ENCODE data around the gene SRSF2.
A peak's percentile ranks its signal among the peaks of the same experiment; 100 is the strongest.
"Not testable (repeated sequence)": the region's sequence is repeated elsewhere in the genome, so short reads cannot be mapped to it uniquely, and the experiment has no call there.

Gene SRSF2

DNA sequence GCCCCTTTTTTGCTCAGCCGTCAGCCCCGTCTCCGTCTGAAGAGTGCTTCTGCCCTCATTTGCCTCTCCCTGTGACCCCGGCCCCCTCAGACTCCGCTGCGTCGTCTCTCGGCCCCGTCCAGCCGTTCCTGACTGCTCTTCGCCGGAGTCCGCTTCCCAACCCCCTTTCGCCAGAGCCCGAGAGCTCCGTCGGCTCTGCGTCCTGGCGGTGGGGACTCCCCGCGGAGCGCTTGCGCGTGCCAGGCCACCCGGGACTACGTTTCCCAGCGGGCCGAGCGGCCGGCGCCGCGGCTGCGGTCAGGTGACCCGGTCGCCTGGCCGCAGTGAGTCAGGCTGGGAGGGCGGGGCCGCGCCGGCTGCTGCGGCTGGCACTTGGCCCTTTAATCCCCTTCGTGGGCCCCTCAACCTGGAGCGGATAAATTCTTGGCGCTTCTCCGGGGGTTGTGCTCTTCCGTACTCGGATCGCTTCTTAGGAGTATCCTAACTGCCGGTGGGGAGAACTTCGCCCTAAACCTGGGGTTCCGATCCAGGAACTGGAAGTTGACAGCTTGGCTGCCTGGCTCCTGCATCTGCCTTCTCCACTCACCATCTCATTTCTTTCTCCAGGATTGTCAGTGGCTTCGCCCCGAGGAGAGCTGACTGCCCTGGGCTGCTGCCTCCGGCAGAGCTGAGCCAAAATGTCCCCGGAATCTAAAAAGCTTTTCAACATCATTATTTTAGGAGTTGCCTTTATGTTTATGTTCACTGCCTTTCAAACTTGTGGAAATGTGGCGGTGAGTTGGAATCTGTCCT, 741 bp upstream of the SRSF2 start, which contains the start of gene MFSD11:
MFSD11 (plus strand) TSS at position 444 of the 792 bp plus-strand sequence; CDS start at position 678, 234 bp downstream.
- peak; percentile 95 for DNase-seq

DNA sequence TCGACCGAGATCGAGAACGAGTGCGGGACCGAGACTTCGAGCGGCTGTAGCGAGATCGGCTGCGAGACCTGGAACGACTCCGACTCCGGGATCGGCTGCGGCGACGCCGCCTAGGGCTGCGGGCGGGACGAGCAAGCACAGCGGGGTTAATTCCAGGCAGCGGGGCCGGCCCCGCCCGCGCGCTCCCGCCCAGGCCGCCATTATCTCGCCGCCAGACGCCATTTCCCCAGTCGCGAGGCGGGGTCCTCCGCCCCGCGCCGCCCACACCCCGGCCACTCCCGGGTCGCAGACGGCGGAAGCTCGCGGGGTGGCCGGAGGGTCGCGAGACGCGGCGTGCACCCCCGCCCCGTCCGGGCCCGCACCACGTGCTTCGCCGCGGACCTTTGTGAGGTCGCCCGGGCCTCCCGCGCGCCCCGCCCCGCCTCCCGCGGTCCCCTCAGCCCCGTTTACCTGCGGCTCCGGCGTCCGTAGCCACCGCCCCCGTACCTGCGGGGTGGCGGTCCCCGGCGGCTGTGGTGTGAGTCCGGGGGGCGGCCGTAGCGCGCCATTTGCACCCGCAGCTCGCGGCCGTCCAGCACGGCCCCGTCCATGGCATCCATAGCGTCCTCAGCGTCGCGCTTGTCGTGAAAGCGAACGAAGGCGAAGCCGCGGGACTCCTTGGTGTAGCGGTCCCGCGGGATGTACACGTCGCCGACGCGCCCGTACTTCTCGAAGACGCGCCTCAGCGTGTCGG, 616 bp downstream of the SRSF2 start:
- DNase-seq: peak; percentile 77

DNA sequence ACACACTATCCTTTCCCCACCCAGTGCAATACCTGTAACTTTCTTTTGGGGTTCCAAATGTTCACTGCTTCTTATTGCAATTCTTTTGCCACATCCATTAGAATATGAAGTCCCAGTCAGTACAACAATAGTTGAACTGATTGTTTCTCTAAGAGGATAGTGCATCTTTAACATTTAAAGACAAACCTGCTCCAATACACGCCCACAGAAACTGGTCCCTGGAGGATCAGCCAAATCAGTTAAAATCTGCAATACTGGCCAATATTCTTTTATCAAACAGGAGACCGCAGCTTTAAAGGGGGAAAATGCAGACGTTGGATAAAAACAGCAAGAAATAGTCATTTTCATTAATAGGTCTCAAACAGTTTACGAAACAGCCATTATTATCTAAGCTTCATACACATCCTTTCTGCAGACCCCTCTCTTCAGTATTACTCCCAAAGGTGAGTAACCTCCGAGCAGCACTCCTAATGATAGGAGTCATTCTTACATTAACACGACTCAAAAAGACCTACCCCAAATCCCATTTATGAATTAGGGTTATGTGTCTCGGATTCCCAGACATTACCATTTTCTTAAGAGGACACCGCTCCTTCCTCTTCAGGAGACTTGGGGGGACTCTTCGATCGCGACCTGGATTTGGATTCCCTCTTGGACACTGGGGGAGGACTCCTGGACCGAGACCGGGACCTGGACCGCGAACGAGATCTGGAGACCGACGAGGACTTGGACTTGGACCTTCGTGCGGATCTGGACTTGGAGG, 1.4 kb downstream of the SRSF2 start:
- no peak for DNase-seq

DNA sequence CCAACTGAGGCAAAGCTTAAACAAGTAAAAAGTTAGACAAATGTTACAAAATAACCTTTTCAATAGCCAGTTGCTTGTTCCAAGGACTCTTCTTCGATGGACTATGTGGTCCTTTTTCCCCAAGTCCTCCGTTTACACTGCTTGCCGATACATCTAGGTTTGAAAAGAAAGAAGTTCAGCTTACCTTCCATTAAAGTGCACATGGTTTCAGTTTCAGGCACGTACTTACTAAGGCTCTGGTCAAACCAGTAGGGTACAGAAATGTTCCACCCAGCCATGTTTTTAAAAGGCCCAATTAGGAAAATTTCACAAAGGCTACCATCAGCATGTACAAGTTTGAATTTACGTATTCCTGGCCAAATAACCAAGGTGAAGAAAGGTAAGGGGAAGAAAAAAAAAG, 2.1 kb downstream of the SRSF2 start:
- DNase-seq: no peak

DNA sequence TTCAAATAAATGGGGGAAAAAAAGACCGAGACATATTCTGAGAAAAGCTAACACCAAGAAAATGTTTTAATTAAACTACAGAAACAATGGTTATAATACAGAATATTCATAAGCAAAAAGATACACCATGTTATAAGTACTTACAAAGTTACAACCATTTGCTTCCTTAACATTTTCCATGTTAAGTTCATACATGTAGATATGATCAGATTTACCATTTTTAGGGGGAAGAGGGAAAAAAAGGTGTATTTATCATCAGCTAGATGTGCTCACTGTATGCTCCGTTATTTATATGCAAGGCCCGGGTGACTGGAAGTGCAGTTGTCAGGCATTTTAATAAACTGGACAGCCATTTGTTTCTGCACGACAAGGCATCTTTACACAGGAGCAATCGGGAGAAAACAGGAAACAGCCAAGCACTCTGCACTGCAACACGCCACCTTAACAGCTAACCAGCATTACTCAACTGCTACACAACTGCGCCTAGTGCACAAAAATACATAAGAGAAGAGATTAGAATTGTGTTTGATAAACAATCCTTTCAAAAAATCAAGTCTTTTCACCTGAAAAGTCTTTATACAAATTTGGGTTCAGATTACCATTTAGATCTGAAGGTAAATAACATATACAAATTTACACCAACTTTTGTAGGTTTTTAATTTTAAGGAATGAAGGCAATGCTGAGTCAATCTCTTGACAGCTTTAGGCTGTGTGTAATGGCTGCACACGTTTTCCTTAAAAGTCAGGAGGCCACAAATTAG, 2.9 kb downstream of the SRSF2 start:
- DNase-seq: no peak

DNA sequence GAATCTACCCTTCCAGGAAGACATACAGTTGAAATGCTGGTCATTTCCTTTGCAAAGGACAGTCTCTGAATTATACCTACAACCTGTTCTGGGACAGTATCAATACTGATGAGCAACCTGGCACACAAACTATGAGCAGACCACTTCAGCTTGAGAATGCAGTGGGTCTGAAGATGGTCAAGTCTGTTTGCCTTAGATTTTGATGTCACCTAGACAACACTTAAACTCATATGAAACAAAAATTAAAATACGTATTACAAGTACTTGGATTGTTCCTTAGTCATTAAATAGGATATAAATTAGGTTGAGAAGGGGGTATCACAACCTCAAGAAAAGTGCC, 3.5 kb downstream of the SRSF2 start:
- DNase-seq: no peak

DNA sequence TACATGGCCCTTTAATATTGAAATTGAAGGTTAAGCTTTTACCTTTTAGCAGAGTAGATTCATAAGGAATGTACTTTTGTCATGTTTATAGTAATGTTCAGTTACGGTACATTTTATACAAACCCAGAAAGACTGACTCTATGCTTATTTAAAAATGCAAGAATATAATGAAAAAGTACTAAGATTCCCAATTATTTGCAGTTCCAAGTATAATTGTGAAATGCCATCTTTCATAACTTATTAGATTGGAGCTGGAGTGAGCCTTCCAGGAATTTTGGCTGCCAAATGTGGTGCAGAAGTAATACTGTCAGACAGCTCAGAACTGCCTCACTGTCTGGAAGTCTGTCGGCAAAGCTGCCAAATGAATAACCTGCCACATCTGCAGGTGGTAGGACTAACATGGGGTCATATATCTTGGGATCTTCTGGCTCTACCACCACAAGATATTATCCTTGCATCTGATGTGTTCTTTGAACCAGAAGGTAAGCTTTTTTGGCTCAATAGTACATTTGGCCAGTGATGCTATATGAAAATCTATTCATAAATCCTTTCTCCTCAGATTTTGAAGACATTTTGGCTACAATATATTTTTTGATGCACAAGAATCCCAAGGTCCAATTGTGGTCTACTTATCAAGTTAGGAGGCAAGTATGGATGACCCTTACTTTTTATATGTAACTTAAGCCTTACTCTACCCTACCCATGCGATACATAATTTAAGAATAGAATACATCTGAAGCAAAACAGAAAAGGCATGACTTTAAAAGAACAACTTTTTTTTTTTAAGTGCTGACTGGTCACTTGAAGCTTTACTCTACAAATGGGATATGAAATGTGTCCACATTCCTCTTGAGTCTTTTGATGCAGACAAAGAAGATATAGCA, 4.2 kb downstream of the SRSF2 start:
- DNase-seq: no peak

DNA sequence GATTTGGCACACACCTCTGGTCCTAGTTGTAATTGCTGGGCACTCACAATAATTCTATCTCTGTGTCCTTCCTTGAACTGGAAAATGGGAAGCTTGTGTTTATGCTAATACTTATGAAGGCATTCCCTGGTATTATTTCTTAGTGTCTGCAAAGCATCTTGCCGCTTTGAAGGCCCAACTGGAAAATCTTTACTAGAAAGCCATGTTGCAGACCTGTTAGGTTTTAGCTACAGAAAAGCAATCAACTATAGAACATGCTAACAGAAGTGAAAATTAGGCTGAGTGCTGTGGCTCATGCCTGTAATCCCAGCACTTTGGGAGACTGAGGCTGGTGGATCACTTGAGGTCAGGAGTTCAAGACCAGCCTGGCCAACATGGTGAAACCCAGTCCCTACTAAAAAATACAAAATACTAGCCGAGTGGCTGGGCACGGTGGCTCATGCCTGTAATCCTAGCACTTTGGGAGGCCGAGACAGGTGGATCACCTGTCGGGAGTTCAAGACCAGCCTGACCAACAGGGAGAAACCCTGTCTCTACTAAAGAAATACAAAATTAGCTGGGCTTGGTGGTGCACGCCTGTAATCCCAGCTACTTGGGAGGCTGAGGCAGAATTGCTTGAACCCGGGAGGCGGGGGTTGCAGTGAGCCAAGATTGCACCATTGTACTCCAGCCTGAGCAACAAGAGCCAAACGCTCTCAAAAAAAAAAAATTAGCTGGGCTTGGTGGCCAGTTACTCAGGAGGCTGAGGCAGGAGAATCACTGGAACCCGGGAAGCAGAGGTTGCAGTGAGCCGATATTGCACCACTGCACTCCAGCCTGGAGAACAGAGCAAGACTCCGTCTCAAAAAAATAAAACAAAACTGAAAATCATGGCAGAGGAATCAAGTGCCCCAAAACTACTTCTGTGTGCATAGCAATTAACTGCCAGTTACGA, 5.1 kb downstream of the SRSF2 start:
- not testable (repeated sequence) for DNase-seq

DNA sequence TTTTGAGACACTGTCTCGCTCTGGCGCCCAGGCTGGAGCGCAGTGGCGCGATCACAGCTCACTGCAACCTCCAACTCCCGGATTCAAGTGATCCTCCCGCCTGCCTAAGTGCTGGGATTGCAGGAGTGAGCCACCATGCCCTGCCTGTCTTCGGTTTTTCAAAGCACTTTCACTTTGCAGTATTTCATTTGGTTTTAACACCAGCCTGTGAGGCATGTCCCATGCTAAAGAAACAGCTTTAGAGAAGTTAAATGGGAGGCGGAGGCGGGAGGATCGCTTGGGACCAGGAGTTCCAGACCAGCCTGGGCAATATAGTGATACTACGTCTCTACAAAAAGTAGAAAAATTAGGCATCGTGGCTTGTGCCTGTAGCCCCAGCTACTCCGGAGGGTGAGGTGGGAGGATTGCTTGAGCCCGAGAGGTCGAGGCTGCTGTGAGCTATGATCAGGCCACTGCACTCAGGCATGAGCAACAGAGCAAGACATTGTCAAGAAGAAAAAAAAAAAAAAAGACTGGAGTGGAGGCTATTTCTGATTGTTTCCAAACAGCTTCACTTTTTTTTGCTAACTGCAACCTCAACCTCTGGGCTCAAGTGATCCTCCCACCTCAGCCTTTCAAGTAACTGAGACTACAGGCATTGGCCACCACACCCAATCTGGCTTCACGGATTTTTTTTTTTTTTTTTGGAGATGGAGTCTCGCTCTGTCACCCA, 9.2 kb downstream of the SRSF2 start:
- DNase-seq: no peak

GRCh38 chr17:76726776-76727718, 10.1 kb downstream of the SRSF2 start, which contains the start of gene METTL23:
Gene METTL23, plus strand, starts transcription at chr17:76726839. Its CDS starts 2,872 bp downstream, at chr17:76729711.
- DNase-seq: peak; percentile 92

- DNase-seq: no peak
Observed at GRCh38 chr17:76726231-76726775, 10.8 kb downstream of the SRSF2 start, which contains the start of gene JMJD6. Gene JMJD6, minus strand, starts transcription at chr17:76726606. Its CDS starts 131 bp downstream, at chr17:76726475.

DNA sequence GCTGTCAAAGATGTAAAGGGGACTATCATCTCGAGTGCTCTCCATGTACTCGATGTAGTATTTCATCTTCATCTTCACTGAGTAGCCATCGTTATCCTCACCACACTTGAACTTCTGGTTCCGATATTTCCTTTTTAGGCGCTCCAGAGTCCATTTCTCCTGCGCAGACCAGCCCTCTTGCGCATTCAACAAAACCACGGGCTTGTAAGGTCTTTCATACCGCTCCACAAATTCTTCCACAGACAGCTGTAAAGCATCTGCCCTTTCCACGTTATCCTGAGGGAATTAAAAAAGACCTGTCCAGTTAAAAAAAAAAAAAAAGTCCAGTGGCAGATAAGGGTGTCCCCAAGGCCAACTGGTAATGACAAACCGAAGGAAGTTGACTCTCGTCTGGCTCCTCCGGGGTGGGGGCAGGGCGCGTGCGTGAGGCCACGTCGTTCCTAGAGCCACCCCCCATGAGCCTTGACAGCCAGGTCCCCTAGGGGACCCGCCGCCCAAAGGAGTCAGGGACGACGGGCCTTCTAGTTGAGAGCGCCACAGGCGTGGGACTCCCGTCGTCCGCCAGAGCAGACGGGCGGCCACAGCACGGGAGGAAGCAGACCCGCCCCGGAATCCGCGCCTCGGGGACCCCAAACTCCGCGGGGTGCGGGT, 11.4 kb downstream of the SRSF2 start:
- DNase-seq: peak; percentile 70

DNA sequence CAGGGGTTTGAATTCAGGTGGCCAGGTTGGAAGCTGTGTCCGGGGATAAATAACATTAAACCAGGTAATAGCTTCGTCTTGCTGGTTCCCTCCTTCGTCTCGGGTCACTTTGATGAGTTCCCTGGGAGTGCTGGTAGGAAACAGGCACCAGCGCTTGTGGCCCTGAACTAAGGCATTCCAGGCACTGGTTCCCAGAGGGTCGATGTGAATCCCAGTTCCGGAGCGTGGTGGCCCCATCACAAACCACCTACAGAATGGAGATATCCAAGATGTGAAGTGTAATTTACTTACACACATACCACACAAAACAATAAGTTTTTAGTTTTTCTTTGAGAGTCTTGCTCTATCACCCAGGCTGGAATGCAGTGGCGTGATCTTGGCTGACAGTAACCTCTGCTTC, 13.3 kb downstream of the SRSF2 start:
- peak; percentile 12 for DNase-seq

DNA sequence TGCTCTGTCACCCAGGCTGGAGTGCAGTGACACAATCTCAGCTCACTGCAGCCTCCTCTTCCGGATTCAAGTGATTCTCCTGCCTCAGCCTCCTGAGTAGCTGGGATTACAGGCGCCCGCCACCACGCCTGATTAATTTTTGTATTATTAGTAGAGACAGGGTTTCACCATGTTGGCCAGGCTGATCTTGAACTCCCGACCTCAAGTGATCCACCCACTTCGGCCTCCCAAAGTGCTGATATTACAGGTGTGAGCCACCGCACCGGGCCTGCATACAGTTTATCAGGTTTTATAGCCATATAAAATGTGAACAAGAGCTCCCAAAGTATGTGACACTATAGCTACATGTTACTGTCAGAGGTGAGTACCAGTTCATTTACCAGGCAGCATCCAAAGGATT, 14.2 kb downstream of the SRSF2 start:
- peak; percentile 15 for DNase-seq

DNA sequence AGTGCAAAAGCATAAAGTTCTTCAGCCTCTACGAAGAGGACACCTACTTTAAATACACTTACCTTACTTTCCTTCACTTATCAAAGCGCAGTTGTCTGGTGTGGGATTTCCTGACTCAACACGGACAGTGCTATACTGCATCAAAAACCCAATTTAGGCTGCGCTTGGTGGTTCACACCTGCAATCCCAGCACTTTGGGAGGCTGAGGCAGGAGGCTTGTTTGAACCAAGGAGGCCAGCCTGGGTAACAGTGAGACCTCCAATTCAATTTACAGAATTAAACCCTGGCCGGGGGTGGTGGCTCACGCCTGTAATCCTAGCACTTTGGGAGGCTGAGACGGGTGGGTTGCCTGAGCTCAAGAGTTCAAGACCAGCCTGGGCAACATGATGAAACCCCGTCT, 14.9 kb downstream of the SRSF2 start:
- DNase-seq: peak; percentile 14

DNA sequence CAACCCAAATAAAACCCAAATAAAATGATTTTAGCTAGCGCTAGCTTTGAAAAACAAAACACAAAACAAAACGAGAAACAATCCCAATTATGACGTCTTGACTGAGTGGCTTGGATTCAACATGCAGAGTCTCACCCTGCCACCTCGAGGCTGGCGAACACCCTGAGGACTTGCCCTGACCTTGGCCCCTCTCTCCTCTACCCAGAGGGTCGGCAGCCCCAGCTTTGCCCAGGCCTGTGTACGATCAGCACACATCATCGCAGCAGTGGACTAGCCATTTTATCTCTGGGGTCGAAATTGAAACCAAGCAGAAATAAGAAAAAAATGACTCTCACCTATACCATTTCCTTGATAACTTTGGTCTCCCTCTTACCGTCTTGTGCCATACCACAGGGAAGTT, 15.7 kb downstream of the SRSF2 start:
- DNase-seq: no peak

DNA sequence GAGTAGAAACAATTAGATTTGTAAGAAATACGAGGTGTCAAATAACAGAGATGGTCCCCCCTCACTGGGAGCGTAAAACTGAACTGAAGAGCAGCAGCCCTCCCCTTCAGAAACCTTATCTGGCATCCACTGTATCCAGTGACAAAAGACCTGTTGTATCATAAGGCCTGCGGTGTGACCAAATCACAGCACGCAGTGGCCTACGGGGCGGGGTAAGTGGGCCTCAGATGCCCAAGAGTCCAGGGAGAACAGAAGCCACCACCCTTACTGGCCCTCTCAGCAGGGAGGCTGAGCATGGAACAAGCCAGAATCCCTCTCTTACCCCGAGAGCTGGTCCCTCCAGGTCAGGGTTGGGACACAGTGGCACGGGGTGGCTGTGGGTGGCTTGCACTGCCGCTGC, 16.2 kb downstream of the SRSF2 start:
- DNase-seq: peak; percentile 14

- peak; percentile 12 for DNase-seq
Observed at GRCh38 chr17:76720211-76720610, 16.9 kb downstream of the SRSF2 start.

All from activated T-cell treated with anti-CD3 and anti-CD28 coated beads, Interleukin-2, amount 50 U/mL, for 1 hour (primary cell).